Frontal cortex (tissue), 4 donors: Measurements from ENCODE around the gene LGR6. TPM values are rescaled to one million over a fixed set of nuclear protein-coding genes. Genes with fewer than 3 reads are reported as not detected.
"Not testable (repeated sequence)": the region's sequence is repeated elsewhere in the genome, so short reads cannot be mapped to it uniquely, and the experiment has no call there.

Experiments used
- DNase-seq, 2 donors: peaks; one replicate each; pipeline ENCODE4 v3.0.0; 2012; ENCODE audit warnings: low spot score in 2 of 2
- FAIRE-seq: peaks from 2 replicates; lab custom pipeline; 2012; peaks lifted over from hg19 to GRCh38; lab: Jason Lieb, UNC
- total RNA-seq: library from RNA; depleted of rRNA; stranded (reverse); fragments of >200 nt; gene quantifications from one replicate; pipeline ENCODE4 v1.2.3, GENCODE V29; 2014
- donor health status: control.
- donor health status: control.
- donor health status: control.

Gene LGR6
- total RNA-seq, 1 donor from 2014 or later: 0.41 TPM

GRCh38 chr1:202250982-202251381, 57.4 kb downstream of the LGR6 start:
- no peak for DNase-seq
- no peak for FAIRE-seq

GRCh38 chr1:202251424-202252256, 58.0 kb downstream of the LGR6 start:
- FAIRE-seq (no peak), DNase-seq (no peak)

GRCh38 chr1:202252271-202252670, 58.7 kb downstream of the LGR6 start:
- no peak for FAIRE-seq
- DNase-seq: no peak

GRCh38 chr1:202254454-202255252, 61.1 kb downstream of the LGR6 start:
- DNase-seq (no peak), FAIRE-seq (no peak)

DNA sequence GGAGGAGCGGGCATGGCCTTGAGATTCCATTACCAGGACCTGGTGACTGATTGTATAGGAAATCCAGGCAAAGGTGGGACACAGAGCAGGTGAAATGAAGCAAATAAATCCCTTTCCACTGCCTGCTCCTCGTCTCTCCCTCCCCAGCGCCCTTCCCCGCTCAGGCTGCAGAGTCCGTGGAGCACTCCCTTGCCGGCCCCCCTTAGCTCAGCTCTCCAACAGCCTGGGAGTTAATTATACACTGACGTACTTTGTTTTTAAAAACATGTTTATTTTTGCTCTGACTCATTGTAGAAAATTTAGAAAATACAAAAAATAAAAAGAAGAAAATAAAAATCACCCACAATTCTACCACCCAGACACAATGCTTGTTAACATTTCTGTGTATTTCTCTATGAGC, 61.7 kb downstream of the LGR6 start:
- FAIRE-seq: no peak

GRCh38 chr1:202259705-202260104, 66.1 kb downstream of the LGR6 start:
- DNase-seq (no peak), FAIRE-seq (no peak)

More for the DNA sequence above, 61.7 kb downstream of the LGR6 start:
- DNase-seq: no peak

DNA sequence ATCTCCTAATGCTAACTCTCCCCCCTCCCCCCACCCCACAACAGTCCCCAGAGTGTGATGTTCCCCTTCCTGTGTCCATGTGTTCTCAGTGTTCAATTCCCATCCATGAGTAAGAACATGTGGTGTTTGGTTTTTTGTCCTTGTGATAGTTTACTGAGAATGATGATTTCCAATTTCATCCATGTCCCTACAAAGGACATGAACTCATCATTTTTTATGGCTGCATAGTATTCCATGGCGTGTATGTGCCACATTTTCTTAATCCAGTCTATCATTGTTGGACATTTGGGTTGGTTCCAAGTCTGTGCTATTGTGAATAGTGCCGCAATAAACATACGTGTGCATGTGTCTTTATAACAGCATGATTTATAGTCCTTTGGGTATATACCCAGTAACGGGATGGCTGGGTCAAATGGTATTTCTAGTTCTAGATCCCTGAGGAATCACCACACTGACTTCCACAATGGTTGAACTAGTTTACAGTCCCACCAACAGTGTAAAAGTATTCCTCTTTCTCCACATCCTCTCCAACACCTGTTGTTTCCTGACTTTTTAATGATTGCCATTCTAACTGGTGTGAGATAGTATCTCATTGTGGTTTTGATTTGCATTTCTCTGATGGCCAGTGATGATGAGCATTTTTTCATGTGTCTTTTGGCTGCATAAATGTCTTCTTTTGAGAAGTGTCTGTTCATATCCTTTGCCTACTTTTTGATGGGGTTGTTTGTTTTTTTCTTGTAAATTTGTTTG, 67.8 kb downstream of the LGR6 start:
- not testable (repeated sequence) for DNase-seq, FAIRE-seq

DNA sequence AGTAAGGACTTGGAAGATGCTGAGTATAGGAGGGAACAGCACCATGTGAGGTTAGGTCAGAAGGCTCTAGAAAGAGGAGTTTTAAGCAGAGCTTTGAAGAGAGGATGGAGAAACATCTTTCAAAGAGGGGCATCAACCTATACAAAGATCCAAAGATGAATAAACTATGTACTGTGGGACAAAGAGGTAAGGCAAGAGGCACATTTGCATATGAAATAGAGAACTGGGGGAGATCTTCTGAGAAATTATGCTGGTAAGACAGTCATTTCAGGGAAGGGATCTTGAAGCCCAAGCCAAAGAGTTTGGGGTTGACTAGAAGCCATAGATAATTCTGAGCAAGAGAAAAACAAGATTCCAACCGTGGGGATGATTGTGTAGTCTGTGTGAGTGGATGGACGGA, 70.0 kb downstream of the LGR6 start:
- FAIRE-seq (no peak), DNase-seq (no peak)

- no peak for DNase-seq
- no peak for FAIRE-seq
Measured at GRCh38 chr1:202264300-202264699, 70.7 kb downstream of the LGR6 start.

- no peak for FAIRE-seq
- DNase-seq: no peak
Measured at GRCh38 chr1:202264726-202265125, 71.1 kb downstream of the LGR6 start.

- FAIRE-seq (no peak), DNase-seq (no peak)
Measured at GRCh38 chr1:202266061-202266765, 72.6 kb downstream of the LGR6 start.

GRCh38 chr1:202268032-202268431, 74.4 kb downstream of the LGR6 start:
- FAIRE-seq (no peak), DNase-seq (no peak)

GRCh38 chr1:202268817-202269216, 75.2 kb downstream of the LGR6 start:
- DNase-seq (no peak), FAIRE-seq (no peak)

DNA sequence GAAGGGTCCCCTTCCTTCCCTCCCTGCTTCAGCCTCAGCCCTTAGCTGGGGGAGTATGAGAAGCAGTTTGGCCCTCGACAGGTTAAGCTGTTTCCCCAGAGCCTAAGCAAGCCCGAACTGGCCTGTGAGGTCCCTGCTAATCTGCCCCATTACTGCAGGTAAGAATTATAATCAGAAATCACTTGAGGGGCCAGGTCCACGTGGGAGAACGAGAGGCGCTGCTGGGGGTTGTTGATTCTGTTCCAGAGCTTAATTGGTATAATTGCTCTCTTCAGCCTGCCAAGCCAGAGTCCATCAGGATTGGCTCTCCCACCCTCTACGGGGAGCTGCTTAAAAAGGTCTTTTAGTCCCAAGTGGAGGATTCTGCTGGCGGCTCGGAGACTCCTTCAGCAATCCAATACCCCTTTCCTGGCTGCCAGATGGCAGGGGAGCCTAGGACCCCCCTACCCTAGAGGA, 77.3 kb downstream of the LGR6 start:
- no peak for FAIRE-seq
- DNase-seq: no peak

- DNase-seq (no peak), FAIRE-seq (no peak)
Measured at GRCh38 chr1:202272103-202272845, 78.7 kb downstream of the LGR6 start.

- no peak for FAIRE-seq
- DNase-seq: no peak
Measured at GRCh38 chr1:202274611-202275010, 81.0 kb downstream of the LGR6 start.

DNA sequence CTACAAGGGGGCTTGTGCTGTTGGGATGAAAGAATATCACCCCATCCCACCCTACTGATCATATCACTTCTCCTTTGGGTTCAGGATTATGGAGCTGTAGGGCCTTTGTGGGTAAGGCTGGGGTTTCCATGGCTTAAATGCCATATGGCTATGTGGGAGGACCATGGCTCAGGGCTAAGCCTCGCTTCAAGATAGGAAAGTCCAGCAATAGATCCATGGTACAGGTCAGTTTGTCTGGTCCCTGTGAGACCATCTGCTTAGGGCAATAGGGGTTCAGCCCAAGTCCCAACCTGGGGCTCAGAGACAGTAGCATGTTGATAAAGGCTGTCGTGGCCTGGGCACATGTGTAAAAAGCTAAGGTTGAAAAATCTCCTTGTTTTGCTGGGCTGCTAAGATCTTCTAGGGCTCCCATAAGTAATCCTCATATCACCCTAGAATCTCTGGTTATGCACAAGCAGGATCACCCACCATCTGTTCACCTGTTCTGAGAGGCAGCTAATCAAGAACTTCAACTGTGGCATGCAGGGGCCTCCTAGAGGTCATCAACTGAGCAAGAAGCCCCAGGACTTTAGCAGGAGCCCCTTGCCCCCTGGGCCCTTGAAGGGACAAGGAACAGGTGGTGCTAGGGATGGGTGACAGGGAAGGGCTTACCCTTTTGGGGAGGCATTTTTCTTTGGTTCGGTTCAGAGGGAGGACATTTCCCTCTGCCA, 81.6 kb downstream of the LGR6 start:
- DNase-seq (no peak), FAIRE-seq (no peak)

DNA sequence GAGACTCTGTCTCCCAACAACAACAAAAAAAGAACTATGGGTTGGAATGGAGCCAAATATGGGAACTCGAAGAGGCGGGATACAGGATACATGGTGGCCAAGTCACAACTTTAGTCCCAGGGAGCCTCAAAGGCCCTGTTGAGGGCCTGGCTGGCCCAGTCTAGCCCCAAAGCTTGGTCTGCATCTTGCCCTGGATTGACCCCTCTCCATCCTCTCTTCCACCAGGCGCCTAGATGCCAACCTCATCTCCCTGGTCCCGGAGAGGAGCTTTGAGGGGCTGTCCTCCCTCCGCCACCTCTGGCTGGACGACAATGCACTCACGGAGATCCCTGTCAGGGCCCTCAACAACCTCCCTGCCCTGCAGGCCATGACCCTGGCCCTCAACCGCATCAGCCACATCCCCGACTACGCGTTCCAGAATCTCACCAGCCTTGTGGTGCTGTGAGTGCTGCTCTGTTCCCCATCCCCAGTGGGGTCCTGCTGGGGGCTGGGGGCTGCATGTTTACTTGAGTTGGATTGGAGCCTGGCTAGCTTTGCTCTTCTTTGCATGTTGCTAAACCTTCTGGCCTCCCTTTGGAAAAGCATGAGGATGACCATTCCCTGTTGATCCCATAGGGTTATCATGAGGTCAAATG, 82.6 kb downstream of the LGR6 start:
- FAIRE-seq (no peak), DNase-seq (no peak)
